Measurements from ENCODE around the gene SPG7.
A peak's percentile ranks its signal among the peaks of the same experiment; 100 is the strongest.

Gene SPG7

GRCh38 chr16:89547291-89547690, 39.1 kb downstream of the SPG7 start:
- no peak for DNase-seq (ENCODE audit: low read depth)

DNA sequence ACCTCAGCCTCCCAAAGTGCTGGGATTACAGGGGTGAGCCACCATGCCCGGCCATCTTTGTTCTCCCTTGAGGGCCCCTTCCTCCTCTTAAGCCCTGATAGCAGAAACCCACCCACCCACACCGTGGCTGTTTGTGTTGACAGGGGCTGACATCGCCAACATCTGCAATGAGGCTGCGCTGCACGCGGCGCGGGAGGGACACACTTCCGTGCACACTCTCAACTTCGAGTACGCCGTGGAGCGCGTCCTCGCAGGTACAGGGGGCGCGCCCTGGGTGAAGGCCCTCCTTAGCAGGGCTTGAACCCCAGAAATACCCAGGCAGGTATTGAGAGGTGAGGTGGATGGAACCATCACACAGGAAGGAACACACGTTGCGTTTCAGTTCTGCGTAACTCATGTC, 39.7 kb downstream of the SPG7 start:
- no peak for DNase-seq (ENCODE audit: low read depth)

GRCh38 chr16:89548344-89549006, 40.3 kb downstream of the SPG7 start:
- DNase-seq (ENCODE audit: low read depth): no peak

DNA sequence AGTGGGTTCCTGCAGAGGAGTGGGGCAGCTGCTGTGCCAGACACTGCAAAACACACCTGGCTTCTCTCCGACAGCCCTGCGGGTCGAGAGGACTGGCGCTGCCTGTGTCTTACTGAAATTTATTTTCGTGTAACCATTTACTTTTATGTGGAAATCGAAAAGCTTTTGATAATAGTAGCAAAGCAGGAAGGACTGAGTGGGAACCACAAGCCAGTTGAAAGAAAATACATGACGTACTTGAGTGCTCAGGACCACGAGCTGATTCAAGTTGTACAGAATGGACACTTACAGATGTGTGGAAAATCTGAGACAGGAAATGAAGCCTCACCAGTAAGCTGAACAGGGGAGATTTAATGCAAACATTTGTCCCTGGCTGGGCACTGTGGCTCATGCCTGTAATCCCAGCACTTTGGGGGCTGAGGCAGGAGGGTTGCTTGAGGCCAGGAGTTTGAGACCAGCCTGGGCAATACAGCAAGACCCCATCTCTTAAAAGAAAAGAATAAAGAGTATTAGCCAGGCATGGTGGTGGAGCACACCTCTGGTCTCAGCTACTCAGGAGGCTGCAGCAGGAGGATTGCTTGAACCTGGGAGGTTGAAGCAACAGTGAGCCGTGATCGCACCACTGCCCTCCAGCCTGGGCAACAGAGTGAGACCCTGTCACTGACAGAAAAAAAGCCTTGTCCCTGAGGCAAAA, 41.0 kb downstream of the SPG7 start:
- no peak for DNase-seq (ENCODE audit: low read depth)

- DNase-seq (ENCODE audit: low read depth): no peak
Observed at GRCh38 chr16:89550421-89551007, 42.3 kb downstream of the SPG7 start.

GRCh38 chr16:89552329-89552728, 44.1 kb downstream of the SPG7 start:
- no peak for DNase-seq (ENCODE audit: low read depth)

- no peak for DNase-seq (ENCODE audit: low read depth)
Observed at GRCh38 chr16:89552913-89553312, 44.7 kb downstream of the SPG7 start.

DNA sequence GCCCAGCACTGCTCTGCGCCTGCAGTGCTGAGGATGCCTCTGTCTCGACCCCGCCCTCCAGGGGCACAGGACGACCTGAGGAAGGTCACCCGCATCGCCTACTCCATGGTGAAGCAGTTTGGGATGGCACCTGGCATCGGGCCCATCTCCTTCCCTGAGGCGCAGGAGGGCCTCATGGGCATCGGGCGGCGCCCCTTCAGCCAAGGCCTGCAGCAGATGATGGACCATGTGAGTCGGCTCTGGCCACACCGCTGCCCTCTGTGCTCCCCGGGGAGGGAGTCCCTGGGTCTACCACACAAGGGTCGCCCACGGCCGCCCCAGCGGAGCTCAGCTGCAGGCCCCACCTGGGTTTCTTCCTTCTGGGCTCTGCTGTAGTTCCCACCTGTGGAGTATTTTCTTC, 45.5 kb downstream of the SPG7 start:
- no peak for DNase-seq (ENCODE audit: low read depth)

DNA sequence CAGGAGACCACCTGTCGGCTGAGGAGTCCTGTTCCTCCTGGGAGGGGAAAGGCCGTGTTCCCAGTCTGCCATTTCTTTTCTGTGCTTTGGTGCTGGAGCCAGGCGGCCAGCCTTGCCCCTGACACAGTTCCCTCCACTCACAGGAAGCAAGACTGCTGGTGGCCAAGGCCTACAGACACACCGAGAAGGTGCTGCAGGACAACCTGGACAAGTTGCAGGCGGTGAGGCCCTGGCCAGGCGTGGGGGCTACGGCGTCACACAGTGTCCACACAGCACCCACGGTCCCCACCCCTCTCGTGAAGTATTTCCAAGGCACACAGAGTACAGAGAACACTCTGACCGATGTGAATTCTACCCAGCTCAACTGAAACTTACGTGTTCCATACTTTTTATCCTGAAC, 46.1 kb downstream of the SPG7 start:
- no peak for DNase-seq (ENCODE audit: low read depth)

- no peak for DNase-seq (ENCODE audit: low read depth)
Observed at GRCh38 chr16:89555265-89555664, 47.1 kb downstream of the SPG7 start.

DNA sequence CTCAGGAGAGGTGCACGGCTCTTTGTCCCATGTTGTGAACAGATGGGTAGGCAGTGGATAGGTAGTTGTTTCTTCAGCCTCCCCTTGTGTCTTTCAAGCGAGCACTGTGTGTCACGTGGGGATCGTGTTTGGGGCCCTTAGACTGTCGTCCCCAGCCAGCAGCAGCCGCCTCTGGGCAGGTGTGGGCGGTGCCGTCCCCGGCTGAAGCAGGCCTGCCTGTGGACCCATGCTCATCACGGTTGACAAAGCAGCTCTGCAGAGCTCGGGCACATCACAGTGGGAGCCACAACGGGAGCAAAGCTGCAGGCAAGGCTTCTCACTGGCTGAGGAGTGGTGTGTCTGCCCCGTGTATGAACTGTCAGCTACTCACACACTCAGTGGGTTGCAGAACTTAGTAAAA, 47.6 kb downstream of the SPG7 start:
- DNase-seq (ENCODE audit: low read depth): no peak

GRCh38 chr16:89556750-89557689, 48.8 kb downstream of the SPG7 start:
- DNase-seq (ENCODE audit: low read depth): peak; percentile 74

DNA sequence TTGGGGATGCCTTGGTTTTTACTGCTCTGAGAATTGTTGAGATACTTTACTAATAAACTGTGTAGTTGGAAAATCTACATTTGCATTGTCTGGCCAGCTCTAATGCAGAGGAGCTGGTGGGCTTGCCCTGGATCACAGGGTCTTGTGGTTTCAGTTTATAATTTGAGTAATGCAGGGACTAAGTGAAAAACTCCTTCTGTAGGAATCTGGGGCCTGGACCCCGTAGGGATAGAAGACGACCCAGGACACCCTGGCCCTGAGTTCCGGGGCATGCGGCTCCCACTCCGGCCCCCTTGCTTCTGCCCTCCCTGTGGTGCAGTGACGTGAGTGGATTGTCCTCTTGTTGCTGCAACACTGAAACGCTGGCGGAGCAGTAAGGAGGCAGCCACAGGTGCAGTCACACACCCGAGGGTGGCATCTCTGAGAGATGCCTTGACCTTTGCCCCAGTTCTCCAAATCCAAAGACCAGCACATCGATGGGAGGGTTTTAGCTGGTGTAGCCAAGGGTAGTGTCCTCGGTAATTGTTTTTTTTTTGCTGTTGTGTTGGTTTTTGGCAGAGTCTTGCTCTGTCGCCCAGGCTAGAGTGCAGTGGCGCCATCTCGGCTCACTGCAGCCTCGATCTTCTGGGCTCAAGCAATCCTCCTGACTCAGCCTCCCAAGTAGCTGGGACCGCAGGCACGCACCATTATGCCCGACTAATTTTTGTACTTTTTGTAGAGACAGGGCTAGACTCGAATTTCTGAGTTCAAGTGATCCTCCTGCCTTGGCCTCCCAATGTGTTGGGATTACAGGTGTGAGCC, 49.7 kb downstream of the SPG7 start:
- DNase-seq (ENCODE audit: low read depth): no peak

GRCh38 chr16:89560378-89561141, 52.4 kb downstream of the SPG7 start, which contains the start of gene RPL13:
TSS of gene RPL13 (plus strand) at chr16:89560682. CDS start at chr16:89560960, 278 bp downstream.
- DNase-seq (ENCODE audit: low read depth): peak; percentile 76

- DNase-seq (ENCODE audit: low read depth): no peak
Observed at GRCh38 chr16:89561142-89561883, 53.1 kb downstream of the SPG7 start.

GRCh38 chr16:89561884-89562599, 53.8 kb downstream of the SPG7 start:
- DNase-seq (ENCODE audit: low read depth): no peak

GRCh38 chr16:89562939-89563338, 54.7 kb downstream of the SPG7 start:
- no peak for DNase-seq (ENCODE audit: low read depth)

GRCh38 chr16:89563639-89564392, 55.6 kb downstream of the SPG7 start:
- DNase-seq (ENCODE audit: low read depth): no peak
